ENCODE data around the gene SNAP29. TPM values are rescaled to one million over a fixed set of nuclear protein-coding genes. Genes with fewer than 3 reads are reported as not detected.
A peak's percentile ranks its signal among the peaks of the same experiment; 100 is the strongest.

SNAP29 gene
- total RNA-seq, 3 donors from 2014 or later: 17.7 to 28.2 (median 22.5) TPM

DNA sequence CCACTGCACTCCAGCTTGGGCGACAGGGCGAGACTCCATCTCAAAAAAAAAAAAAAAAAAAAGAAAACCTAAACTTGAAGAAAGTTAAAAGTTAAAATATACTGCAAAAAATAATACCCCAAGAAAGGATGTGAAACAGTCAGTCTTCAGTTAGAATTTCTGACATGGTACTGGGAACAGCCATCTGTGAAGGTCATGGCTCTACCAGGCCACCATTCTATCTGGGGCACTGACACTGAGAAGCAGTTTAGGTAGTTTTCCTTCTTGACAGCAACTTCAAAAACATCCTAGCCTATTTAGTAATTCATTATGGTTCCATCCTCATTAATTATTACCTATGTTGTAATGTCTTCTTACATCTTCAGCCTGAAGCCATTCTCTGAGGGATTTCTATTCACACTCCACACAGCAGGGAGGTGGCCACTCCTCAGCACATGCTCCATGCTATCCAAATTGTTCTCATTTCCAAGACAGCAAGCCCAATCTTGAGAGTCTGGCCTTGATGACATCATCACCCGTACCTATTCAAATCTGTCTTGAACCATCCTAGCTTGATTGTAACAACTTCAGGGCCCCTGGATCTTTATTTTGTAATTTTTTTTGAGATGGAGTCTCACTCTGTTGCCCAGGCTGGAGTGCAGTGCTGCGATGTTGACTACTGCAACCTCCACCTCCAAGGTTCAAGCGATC is 46.7 kb upstream of the SNAP29 start:
- no peak overlapping the region for H3K27ac ChIP-seq
- TF ChIP-seq, protein P1, sequence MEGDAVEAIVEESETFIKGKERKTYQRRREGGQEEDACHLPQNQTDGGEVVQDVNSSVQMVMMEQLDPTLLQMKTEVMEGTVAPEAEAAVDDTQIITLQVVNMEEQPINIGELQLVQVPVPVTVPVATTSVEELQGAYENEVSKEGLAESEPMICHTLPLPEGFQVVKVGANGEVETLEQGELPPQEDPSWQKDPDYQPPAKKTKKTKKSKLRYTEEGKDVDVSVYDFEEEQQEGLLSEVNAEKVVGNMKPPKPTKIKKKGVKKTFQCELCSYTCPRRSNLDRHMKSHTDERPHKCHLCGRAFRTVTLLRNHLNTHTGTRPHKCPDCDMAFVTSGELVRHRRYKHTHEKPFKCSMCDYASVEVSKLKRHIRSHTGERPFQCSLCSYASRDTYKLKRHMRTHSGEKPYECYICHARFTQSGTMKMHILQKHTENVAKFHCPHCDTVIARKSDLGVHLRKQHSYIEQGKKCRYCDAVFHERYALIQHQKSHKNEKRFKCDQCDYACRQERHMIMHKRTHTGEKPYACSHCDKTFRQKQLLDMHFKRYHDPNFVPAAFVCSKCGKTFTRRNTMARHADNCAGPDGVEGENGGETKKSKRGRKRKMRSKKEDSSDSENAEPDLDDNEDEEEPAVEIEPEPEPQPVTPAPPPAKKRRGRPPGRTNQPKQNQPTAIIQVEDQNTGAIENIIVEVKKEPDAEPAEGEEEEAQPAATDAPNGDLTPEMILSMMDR (IDR thresholded peaks at IDR 0.05): no peak
- TF ChIP-seq POLR2AphosphoS5 (IDR thresholded peaks at IDR 0.05) (no peak), POLR2A (IDR thresholded peaks at IDR 0.05) (no peak)
- no peaks in the 10 kb centered on the region for H3K9me3 ChIP-seq
- intact Hi-C loops (cut with DNase I; ENCODE audit: low total_unique reads): no loop called here
- H3K36me3 ChIP-seq: no peaks in the 10 kb centered on the region
- H3K4me1 ChIP-seq: no peaks in the 10 kb centered on the region
- no peaks in the 10 kb centered on the region for H3K27me3 ChIP-seq
- H3K4me3 ChIP-seq: no peak overlapping the region
- DNase-seq (ENCODE audit: low spot score in 2 of 2): no peak

DNA sequence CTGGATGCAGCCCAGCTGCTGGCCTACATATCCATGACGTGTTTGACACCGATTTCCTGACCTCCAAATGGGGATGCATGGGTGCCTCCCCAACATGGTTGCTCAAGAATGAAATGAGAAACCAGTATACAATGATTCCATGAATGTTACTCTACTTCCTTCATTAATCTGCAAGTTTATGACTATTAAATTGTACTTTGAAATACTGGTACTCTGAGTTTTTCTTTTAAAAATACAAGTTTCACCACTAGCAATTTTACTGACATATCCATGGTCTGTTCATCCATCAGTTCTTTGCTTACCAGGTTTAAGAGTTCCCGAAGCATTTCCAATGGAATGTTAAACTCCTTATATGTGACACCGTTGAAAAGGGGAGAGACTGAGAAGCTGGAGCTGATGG is 45.8 kb upstream of the SNAP29 start:
- Histone ChIP-seq H3K36me3 (no peaks in the 10 kb centered on the region), H3K9me3 (no peaks in the 10 kb centered on the region), H3K27me3 (no peaks in the 10 kb centered on the region), H3K4me1 (no peaks in the 10 kb centered on the region), H3K27ac (no peak overlapping the region), H3K4me3 (no peak overlapping the region)
- DNase-seq (ENCODE audit: low spot score in 2 of 2): peak in 1 of 2 donors; percentile 31
- no peak for TF ChIP-seq POLR2AphosphoS5 (IDR thresholded peaks at IDR 0.05)
- no peak for TF ChIP-seq POLR2A (IDR thresholded peaks at IDR 0.05)
- TF ChIP-seq, protein P1 (IDR thresholded peaks at IDR 0.05): no peak
- intact Hi-C loops (cut with DNase I; ENCODE audit: low total_unique reads): no loop called here

DNA sequence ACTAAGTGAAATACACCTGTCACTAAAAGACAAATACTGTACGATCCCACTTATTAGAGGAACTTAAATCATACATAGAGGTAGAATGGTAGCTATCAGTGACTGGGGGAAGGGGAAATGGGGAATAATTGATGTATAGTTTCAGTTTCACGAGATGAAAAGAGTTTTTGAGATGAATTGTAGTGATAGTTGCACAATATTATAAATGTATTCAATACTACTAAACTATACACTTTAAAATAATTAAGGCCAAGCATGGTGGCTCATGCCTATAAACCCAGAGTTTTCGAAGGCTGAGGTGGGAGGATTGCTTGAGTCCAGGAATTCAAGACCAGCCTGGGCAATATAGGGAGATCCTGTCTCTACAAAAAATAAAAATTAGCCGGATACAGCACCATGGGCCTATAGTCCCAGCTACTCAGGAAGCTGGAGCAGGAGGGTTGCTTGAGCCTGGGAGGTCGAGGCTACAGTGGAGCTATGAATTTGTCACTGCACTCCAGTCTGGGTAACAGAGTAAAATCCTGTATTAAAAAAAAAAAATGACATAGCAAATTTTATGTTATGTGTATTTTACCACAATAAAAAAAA is 44.5 kb upstream of the SNAP29 start:
- Histone ChIP-seq H3K9me3 (no peaks in the 10 kb centered on the region), H3K27me3 (no peaks in the 10 kb centered on the region), H3K27ac (no peak overlapping the region), H3K36me3 (no peaks in the 10 kb centered on the region), H3K4me1 (no peaks in the 10 kb centered on the region), H3K4me3 (no peak overlapping the region)
- intact Hi-C loops (cut with DNase I; ENCODE audit: low total_unique reads): no loop called here
- TF ChIP-seq POLR2A (IDR thresholded peaks at IDR 0.05) (no peak), POLR2AphosphoS5 (IDR thresholded peaks at IDR 0.05) (no peak)
- TF ChIP-seq, protein P1 (IDR thresholded peaks at IDR 0.05): no peak
- DNase-seq (ENCODE audit: low spot score in 2 of 2): no peak

DNA sequence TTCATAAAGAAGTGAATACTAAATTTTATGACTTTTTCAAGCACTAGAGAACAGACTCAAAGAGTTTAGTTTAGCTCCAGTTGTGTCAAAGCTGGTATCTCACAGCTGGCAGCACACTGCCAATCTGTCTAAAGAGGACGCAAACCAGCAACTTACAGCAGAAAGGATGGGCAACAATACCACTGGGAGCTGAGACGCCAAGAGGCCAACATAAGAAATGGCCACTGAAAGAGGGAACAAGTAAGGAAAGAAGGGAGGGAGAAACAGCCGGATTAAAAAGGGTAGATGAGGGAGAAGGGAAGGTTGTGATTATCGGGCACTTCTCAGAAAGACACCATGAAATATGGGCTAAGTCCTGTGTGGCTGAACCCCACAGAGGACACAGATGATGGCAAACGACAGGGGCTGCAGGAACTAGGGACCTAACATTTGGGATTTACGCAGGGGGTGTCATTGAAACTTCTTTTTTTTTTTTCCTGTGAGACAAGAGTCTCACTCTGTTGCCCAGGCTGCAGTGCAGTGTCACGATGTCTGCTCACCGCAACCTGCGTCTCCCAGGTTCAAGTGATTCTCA is 43.2 kb upstream of the SNAP29 start:
- H3K27ac ChIP-seq: no peak overlapping the region
- intact Hi-C loops (cut with DNase I; ENCODE audit: low total_unique reads): no loop called here
- no peak for DNase-seq (ENCODE audit: low spot score in 2 of 2)
- H3K4me1 ChIP-seq: no peaks in the 10 kb centered on the region
- no peak overlapping the region for H3K4me3 ChIP-seq
- H3K36me3 ChIP-seq: no peaks in the 10 kb centered on the region
- no peaks in the 10 kb centered on the region for H3K9me3 ChIP-seq
- no peaks in the 10 kb centered on the region for H3K27me3 ChIP-seq
- TF ChIP-seq, protein P1 (IDR thresholded peaks at IDR 0.05): no peak
- TF ChIP-seq POLR2AphosphoS5 (IDR thresholded peaks at IDR 0.05) (no peak), POLR2A (IDR thresholded peaks at IDR 0.05) (no peak)

DNA sequence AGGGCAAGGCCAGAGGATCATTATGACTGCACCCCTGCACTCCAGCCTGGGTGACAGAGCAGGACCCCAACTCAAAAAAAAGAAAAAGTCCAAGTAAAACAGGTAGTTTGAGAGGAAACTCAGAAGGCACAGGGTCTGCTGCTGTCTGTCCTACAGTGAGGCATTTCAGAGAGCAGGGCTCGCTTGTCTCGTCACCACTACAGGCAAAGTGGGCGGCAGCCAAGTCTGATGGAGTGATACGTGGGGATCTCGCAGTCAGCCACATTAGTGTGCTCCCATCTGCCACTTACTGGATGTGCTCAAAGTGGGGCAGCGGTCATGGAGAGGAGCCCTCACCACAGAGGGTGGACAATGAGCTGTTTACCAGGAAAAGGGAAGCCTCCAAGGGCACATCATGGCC is 42.2 kb upstream of the SNAP29 start:
- H3K4me1 ChIP-seq: no peaks in the 10 kb centered on the region
- DNase-seq (ENCODE audit: low spot score in 2 of 2): peak in 1 of 2 donors; percentile 10
- TF ChIP-seq POLR2A (IDR thresholded peaks at IDR 0.05): no peak
- TF ChIP-seq, protein P1 (IDR thresholded peaks at IDR 0.05): no peak
- TF ChIP-seq POLR2AphosphoS5 (IDR thresholded peaks at IDR 0.05): no peak
- H3K27ac ChIP-seq: no peak overlapping the region
- intact Hi-C loops (cut with DNase I; ENCODE audit: low total_unique reads): no loop called here
- H3K27me3 ChIP-seq: no peaks in the 10 kb centered on the region
- H3K4me3 ChIP-seq: no peak overlapping the region
- H3K36me3 ChIP-seq: no peaks in the 10 kb centered on the region
- H3K9me3 ChIP-seq: no peaks in the 10 kb centered on the region

Measured in breast epithelium (tissue), 4 donors.